ENCODE data around the gene APLF.

GRCh38 chr2:68432696-68433658 lies 34.4 kb upstream of the APLF start:
- TF ChIP-seq SP1 (IDR thresholded peaks at IDR 0.05) (no peak), FOXA1 (IDR thresholded peaks at IDR 0.05) (no peak), YY1 (IDR thresholded peaks at IDR 0.05) (no peak), TAF1 (conservative IDR thresholded peaks at IDR 0.05) (no peak)
- TF ChIP-seq, protein P1, sequence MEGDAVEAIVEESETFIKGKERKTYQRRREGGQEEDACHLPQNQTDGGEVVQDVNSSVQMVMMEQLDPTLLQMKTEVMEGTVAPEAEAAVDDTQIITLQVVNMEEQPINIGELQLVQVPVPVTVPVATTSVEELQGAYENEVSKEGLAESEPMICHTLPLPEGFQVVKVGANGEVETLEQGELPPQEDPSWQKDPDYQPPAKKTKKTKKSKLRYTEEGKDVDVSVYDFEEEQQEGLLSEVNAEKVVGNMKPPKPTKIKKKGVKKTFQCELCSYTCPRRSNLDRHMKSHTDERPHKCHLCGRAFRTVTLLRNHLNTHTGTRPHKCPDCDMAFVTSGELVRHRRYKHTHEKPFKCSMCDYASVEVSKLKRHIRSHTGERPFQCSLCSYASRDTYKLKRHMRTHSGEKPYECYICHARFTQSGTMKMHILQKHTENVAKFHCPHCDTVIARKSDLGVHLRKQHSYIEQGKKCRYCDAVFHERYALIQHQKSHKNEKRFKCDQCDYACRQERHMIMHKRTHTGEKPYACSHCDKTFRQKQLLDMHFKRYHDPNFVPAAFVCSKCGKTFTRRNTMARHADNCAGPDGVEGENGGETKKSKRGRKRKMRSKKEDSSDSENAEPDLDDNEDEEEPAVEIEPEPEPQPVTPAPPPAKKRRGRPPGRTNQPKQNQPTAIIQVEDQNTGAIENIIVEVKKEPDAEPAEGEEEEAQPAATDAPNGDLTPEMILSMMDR (IDR thresholded peaks at IDR 0.05; ENCODE audit: low read depth, low read length, missing input control), result no peak
- TF ChIP-seq, protein P2, sequence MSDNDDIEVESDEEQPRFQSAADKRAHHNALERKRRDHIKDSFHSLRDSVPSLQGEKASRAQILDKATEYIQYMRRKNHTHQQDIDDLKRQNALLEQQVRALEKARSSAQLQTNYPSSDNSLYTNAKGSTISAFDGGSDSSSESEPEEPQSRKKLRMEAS (IDR thresholded peaks at IDR 0.05), result no peak

All from liver (tissue), 3 donors.